ENCODE data around the gene SSBP4. TPM values are rescaled to one million over a fixed set of nuclear protein-coding genes. Genes with fewer than 3 reads are reported as not detected.
A peak's percentile ranks its signal among the peaks of the same experiment; 100 is the strongest.

Gene SSBP4
- total and polyA plus RNA-seq, 4 donors, result 4.0 to 19.0 (median 11.5) TPM

DNA sequence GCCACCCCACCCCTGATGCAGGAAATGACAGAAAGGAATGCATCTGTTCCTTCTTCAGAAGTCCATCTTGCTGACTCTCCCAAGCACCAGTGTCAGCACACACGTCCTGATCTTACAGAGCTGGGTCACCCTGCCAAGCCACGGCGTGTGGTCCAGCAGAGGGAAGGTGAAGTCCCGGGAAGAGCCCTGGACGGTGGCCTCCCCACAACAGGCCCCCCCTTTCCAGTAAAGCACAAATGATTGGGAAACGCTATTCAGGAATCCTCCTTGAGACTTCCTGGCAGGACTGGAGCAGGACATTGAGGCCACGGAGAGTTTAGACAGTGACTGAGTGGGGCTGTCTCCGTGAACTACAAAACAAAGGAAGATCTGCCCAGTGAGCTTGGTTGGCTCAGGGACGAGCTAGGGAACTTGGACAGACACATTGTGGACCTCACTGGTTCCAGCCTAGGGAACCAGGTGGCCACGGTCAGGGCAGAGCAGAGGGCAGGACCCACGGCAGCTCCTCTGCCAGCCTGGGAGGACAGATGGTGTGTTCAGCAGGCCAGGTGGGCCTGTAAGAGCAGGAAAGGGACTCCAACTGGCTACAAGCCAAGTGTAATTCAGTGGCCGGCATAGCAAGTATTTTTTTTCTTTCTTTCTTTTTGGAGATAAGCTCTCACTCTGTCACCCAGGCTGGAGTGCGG, 61.0 kb downstream of the SSBP4 start:
- Histone ChIP-seq H3K4me3 (ENCODE audit: low read depth in 1 of 3, low read length in 3 of 3) (no peak overlapping the region), H3K4me1 (ENCODE audit: control insufficient read depth in 4 of 4, insufficient read depth in 4 of 4, low read length in 3 of 4) (peaks cover 14 to 57% (median 38%) of the 10 kb centered on the region in 4 donors), H3K27me3 (ENCODE audit: control insufficient read depth in 4 of 4, insufficient read depth in 4 of 4, low read length in 3 of 4) (no peaks in the 10 kb centered on the region), H3K36me3 (ENCODE audit: control insufficient read depth in 4 of 4, insufficient read depth in 3 of 4, low read depth in 1 of 4, low read length in 3 of 4) (no peaks in the 10 kb centered on the region), H3K9me3 (ENCODE audit: control insufficient read depth in 4 of 4, low read length in 3 of 4) (no peaks in the 10 kb centered on the region), H3K9ac (ENCODE audit: low read depth in 1 of 2, low read length in 2 of 2) (peak overlapping the region in 1 of 2 donors; percentile 30), H3K27ac (ENCODE audit: low read depth in 1 of 2, low read length in 2 of 2) (peak overlapping the region; percentile 85 to 93)
- no peak for DNase-seq (ENCODE audit: low spot score)
- WGBS, result 62% methylated on average over 13 of the region's 13 CpGs
- TF ChIP-seq RAD21 (IDR thresholded peaks at IDR 0.05) (peak in 1 of 2 donors; percentile 22), RXRA (IDR thresholded peaks at IDR 0.05) (peak; percentile 33 to 37), TAF1 (conservative IDR thresholded peaks at IDR 0.05) (no peak), SP1 (IDR thresholded peaks at IDR 0.05) (peak; percentile 44), NR2F2 (IDR thresholded peaks at IDR 0.05) (peak; percentile 50)
- TF ChIP-seq, protein P1, sequence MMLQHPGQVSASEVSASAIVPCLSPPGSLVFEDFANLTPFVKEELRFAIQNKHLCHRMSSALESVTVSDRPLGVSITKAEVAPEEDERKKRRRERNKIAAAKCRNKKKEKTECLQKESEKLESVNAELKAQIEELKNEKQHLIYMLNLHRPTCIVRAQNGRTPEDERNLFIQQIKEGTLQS (IDR thresholded peaks at IDR 0.05), result no peak

- Histone ChIP-seq H3K4me3 (ENCODE audit: low read depth in 1 of 3, low read length in 3 of 3) (no peak overlapping the region), H3K4me1 (ENCODE audit: control insufficient read depth in 4 of 4, insufficient read depth in 4 of 4, low read length in 3 of 4) (peaks cover 14 to 53% (median 37%) of the 10 kb centered on the region in 4 donors), H3K9me3 (ENCODE audit: control insufficient read depth in 4 of 4, low read length in 3 of 4) (no peaks in the 10 kb centered on the region), H3K27me3 (ENCODE audit: control insufficient read depth in 4 of 4, insufficient read depth in 4 of 4, low read length in 3 of 4) (no peaks in the 10 kb centered on the region), H3K27ac (ENCODE audit: low read depth in 1 of 2, low read length in 2 of 2) (no peak overlapping the region), H3K9ac (ENCODE audit: low read depth in 1 of 2, low read length in 2 of 2) (no peak overlapping the region), H3K36me3 (ENCODE audit: control insufficient read depth in 4 of 4, insufficient read depth in 3 of 4, low read depth in 1 of 4, low read length in 3 of 4) (no peaks in the 10 kb centered on the region)
- 96% methylated on average over 12 of the region's 12 CpGs for WGBS
- TF ChIP-seq JUND (IDR thresholded peaks at IDR 0.05) (no peak), NR2F2 (IDR thresholded peaks at IDR 0.05) (no peak), YY1 (IDR thresholded peaks at IDR 0.05) (no peak), SP1 (IDR thresholded peaks at IDR 0.05) (no peak), HNF4A (conservative IDR thresholded peaks at IDR 0.05) (no peak), MAX (IDR thresholded peaks at IDR 0.05) (no peak), EGR1 (IDR thresholded peaks at IDR 0.05; ENCODE audit: low read depth in 2 of 2) (no peak), GABPA (IDR thresholded peaks at IDR 0.05 in 1 of 2, conservative IDR thresholded peaks at IDR 0.05 in 1 of 2) (no peak), ZBTB33 (IDR thresholded peaks at IDR 0.05) (no peak), FOXA1 (IDR thresholded peaks at IDR 0.05) (no peak), FOXA2 (IDR thresholded peaks at IDR 0.05) (no peak), TAF1 (conservative IDR thresholded peaks at IDR 0.05) (no peak), RAD21 (IDR thresholded peaks at IDR 0.05) (no peak)
- TF ChIP-seq, protein P1 (IDR thresholded peaks at IDR 0.05), result no peak
- TF ChIP-seq, protein P2, sequence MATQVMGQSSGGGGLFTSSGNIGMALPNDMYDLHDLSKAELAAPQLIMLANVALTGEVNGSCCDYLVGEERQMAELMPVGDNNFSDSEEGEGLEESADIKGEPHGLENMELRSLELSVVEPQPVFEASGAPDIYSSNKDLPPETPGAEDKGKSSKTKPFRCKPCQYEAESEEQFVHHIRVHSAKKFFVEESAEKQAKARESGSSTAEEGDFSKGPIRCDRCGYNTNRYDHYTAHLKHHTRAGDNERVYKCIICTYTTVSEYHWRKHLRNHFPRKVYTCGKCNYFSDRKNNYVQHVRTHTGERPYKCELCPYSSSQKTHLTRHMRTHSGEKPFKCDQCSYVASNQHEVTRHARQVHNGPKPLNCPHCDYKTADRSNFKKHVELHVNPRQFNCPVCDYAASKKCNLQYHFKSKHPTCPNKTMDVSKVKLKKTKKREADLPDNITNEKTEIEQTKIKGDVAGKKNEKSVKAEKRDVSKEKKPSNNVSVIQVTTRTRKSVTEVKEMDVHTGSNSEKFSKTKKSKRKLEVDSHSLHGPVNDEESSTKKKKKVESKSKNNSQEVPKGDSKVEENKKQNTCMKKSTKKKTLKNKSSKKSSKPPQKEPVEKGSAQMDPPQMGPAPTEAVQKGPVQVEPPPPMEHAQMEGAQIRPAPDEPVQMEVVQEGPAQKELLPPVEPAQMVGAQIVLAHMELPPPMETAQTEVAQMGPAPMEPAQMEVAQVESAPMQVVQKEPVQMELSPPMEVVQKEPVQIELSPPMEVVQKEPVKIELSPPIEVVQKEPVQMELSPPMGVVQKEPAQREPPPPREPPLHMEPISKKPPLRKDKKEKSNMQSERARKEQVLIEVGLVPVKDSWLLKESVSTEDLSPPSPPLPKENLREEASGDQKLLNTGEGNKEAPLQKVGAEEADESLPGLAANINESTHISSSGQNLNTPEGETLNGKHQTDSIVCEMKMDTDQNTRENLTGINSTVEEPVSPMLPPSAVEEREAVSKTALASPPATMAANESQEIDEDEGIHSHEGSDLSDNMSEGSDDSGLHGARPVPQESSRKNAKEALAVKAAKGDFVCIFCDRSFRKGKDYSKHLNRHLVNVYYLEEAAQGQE (IDR thresholded peaks at IDR 0.05), result no peak
- TF ChIP-seq, protein P3, sequence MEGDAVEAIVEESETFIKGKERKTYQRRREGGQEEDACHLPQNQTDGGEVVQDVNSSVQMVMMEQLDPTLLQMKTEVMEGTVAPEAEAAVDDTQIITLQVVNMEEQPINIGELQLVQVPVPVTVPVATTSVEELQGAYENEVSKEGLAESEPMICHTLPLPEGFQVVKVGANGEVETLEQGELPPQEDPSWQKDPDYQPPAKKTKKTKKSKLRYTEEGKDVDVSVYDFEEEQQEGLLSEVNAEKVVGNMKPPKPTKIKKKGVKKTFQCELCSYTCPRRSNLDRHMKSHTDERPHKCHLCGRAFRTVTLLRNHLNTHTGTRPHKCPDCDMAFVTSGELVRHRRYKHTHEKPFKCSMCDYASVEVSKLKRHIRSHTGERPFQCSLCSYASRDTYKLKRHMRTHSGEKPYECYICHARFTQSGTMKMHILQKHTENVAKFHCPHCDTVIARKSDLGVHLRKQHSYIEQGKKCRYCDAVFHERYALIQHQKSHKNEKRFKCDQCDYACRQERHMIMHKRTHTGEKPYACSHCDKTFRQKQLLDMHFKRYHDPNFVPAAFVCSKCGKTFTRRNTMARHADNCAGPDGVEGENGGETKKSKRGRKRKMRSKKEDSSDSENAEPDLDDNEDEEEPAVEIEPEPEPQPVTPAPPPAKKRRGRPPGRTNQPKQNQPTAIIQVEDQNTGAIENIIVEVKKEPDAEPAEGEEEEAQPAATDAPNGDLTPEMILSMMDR (IDR thresholded peaks at IDR 0.05; ENCODE audit: low read depth, low read length, missing input control), result no peak
- DNase-seq (ENCODE audit: low spot score), result no peak
Observed at GRCh38 chr19:18481505-18482222, 62.5 kb downstream of the SSBP4 start.
